CD14-positive monocyte (primary cell): ENCODE data around the gene SALL4. TPM values are rescaled to one million over a fixed set of nuclear protein-coding genes. Genes with fewer than 3 reads are reported as not detected.
A peak's percentile ranks its signal among the peaks of the same experiment; 100 is the strongest.
"Not testable (repeated sequence)": the region's sequence is repeated elsewhere in the genome, so short reads cannot be mapped to it uniquely, and the experiment has no call there.

ENCODE experiments used
- DNase-seq, 3 donors: peaks; one replicate each; pipeline ENCODE4 v3.0.0-alpha.2; 2011 to 2022
- H2AFZ ChIP-seq: 2 replicates; pipeline ENCODE4 v1.6.0; 2012; ENCODE audit warnings: mild to moderate bottlenecking, low read depth, low read length, inconsistent platforms; ENCODE audit not compliant: insufficient read depth, poor library complexity, severe bottlenecking
- H3K27ac ChIP-seq, 2 donors: 1 replicate in 1 of 2; 2 replicates in 1 of 2; pipeline ENCODE4 v1.5.1; 2012 to 2013; ENCODE audit warnings: low read length in 2 of 2, control low read depth in 1 of 2, inconsistent platforms in 1 of 2, low read depth in 1 of 2, mild to moderate bottlenecking in 1 of 2
- H3K27me3 ChIP-seq, 2 donors: one replicate each; pipeline versions ENCODE4 v1.6.0 to v1.6.1; 2011 to 2013; ENCODE audit warnings: low read length in 2 of 2; ENCODE audit not compliant: control insufficient read depth in 2 of 2, insufficient read depth in 2 of 2
- H3K36me3 ChIP-seq, 2 donors: replicated peaks in 1 of 2; 1 replicate in 1 of 2; 2 replicates in 1 of 2; pipeline versions ENCODE4 v1.5.1 to v1.6.1; 2012 to 2013; ENCODE audit warnings: low read length in 2 of 2, control low read depth in 1 of 2, inconsistent platforms in 1 of 2, mild to moderate bottlenecking in 1 of 2; ENCODE audit not compliant: insufficient read depth in 2 of 2, control insufficient read depth in 1 of 2
- H3K4me1 ChIP-seq, 2 donors: 1 replicate in 1 of 2; 2 replicates in 1 of 2; pipeline versions ENCODE4 v1.5.1 to v1.6.1; 2012 to 2013; ENCODE audit warnings: low read length in 2 of 2, control low read depth in 1 of 2, inconsistent platforms in 1 of 2, mild to moderate bottlenecking in 1 of 2, moderate library complexity in 1 of 2; ENCODE audit not compliant: insufficient read depth in 2 of 2, control insufficient read depth in 1 of 2
- H3K4me2 ChIP-seq: replicated peaks from 2 replicates; pipeline ENCODE3; 2012; ENCODE audit warnings: low read length, moderate library complexity, mild to moderate bottlenecking; ENCODE audit not compliant: poor library complexity, severe bottlenecking; ENCODE audit errors: extremely low read depth
- H3K4me3 ChIP-seq, 3 experiments: fragments of 200-600 bp in 1 of 3; sonication (generic) in 1 of 3; replicated peaks in 1 of 3; 1 replicate in 2 of 3; 2 replicates in 1 of 3; pipeline ENCODE4 v1.5.1; 2011 to 2013; ENCODE audit warnings: low read length in 3 of 3, mild to moderate bottlenecking in 3 of 3, control low read depth in 2 of 3, low read depth in 2 of 3, inconsistent platforms in 1 of 3, moderate library complexity in 1 of 3
- H3K79me2 ChIP-seq: 2 replicates; pipeline ENCODE4 v1.6.0; 2012; ENCODE audit warnings: mild to moderate bottlenecking, control low read depth, inconsistent platforms, low read length, moderate library complexity; ENCODE audit not compliant: insufficient read depth
- H3K9ac ChIP-seq: 2 replicates; pipeline ENCODE4 v1.6.0; 2017; ENCODE audit warnings: low read length, mild to moderate bottlenecking; ENCODE audit not compliant: insufficient read depth, poor library complexity, severe bottlenecking
- H3K9me3 ChIP-seq, 2 donors: replicated peaks in 1 of 2; 1 replicate in 1 of 2; 2 replicates in 1 of 2; pipeline versions ENCODE4 v1.5.1 to v1.6.1; 2012 to 2013; ENCODE audit warnings: low read length in 2 of 2, control low read depth in 1 of 2; ENCODE audit not compliant: control insufficient read depth in 1 of 2, insufficient read depth in 1 of 2
- H4K20me1 ChIP-seq: 2 replicates; pipeline ENCODE4 v1.6.0; 2012; ENCODE audit warnings: mild to moderate bottlenecking, low read length, control low read depth, moderate library complexity; ENCODE audit not compliant: insufficient read depth
- H3K27ac Mint-ChIP-seq, 7 donors: one replicate each; pipeline ENCODE4 v1.8.0; 2020; ENCODE audit warnings: mild to moderate bottlenecking in 7 of 7, mixed read lengths in 7 of 7, moderate library complexity in 6 of 7, inconsistent platforms in 2 of 7
- H3K27me3 Mint-ChIP-seq, 3 donors: one replicate each; pipeline ENCODE4 v1.8.0; 2021 to 2022; ENCODE audit warnings: low read depth in 3 of 3, mild to moderate bottlenecking in 3 of 3, mixed read lengths in 3 of 3, moderate library complexity in 3 of 3, inconsistent platforms in 1 of 3
- H3K36me3 Mint-ChIP-seq, 2 donors: one replicate each; pipeline ENCODE4 v1.8.0; 2020; ENCODE audit warnings: mixed read lengths in 2 of 2, inconsistent platforms in 1 of 2, mild to moderate bottlenecking in 1 of 2
- H3K4me1 Mint-ChIP-seq: one replicate; pipeline ENCODE4 v1.8.0; 2020; ENCODE audit warnings: mild to moderate bottlenecking, mixed read lengths
- H3K4me3 Mint-ChIP-seq, 2 donors: one replicate each; pipeline ENCODE4 v1.8.0; 2020; ENCODE audit warnings: mild to moderate bottlenecking in 2 of 2, mixed read lengths in 2 of 2, moderate library complexity in 1 of 2
- H3K9me3 Mint-ChIP-seq, 7 donors: one replicate each; pipeline ENCODE4 v1.8.0; 2020 to 2022; ENCODE audit warnings: mixed read lengths in 7 of 7, mild to moderate bottlenecking in 6 of 7, moderate library complexity in 6 of 7, inconsistent platforms in 2 of 7
- WGBS: methylation state at CpG from one replicate; pipeline ENCODE4 v1.1.5; 2013; ENCODE audit warnings: missing lambda C conversion rate; ENCODE audit not compliant: insufficient coverage; 5-methylcytosine and 5-hydroxymethylcytosine counted together
- intact Hi-C, 2 donors: fragments of 100-400 bp; cut with micrococcal nuclease; formaldehyde crosslinking; loops; one replicate each; pipeline versions ENCODE4 v1.15.0 to v1.15.1; 2023
- polyA plus RNA-seq, 3 donors: library from polyadenylated mRNA; depleted of rRNA in 1 of 3; unstranded in 2 of 3; stranded (reverse) in 1 of 3; fragments of 300-500 nt in 2 of 3; fragments of >200 nt in 1 of 3; fragmentation: Illumina TruSeq in 2 of 3; gene quantifications; 1 replicate in 2 of 3; 2 replicates in 1 of 3; pipeline ENCODE4 v1.2.3, GENCODE V29; 2012 to 2021
- TF ChIP-seq, protein P1 (sequence below): fragments of 200-600 bp; IDR thresholded peaks from one replicate; pipeline ENCODE4 v1.8.0; 2022; ENCODE audit warnings: antibody characterized with exemption, mild to moderate bottlenecking

The SALL4 gene
- polyA plus RNA-seq, 3 donors = 0.07 TPM; not detected in 2

- 93% methylated on average over 10 of the region's 10 CpGs for WGBS
- no peaks in the 10 kb centered on the region for H3K79me2 ChIP-seq
- H3K27me3 ChIP-seq = no peaks in the 10 kb centered on the region
- Mint-ChIP-seq H3K9me3 (peaks cover 0 to 7% (median 0%) of the 10 kb centered on the region in 7 donors), H3K27me3 (peaks cover 1 to 9% (median 4%) of the 10 kb centered on the region in 3 donors), H3K36me3 (no peaks in the 10 kb centered on the region), H3K4me3 (no peak overlapping the region), H3K27ac (no peak overlapping the region), H3K4me1 (no peaks in the 10 kb centered on the region)
- H3K9me3 ChIP-seq = no peaks in the 10 kb centered on the region
- DNase-seq = no peak
- peak overlapping the region; percentile 21 for H2AFZ ChIP-seq
- H3K9ac ChIP-seq = no peak overlapping the region
- H3K4me2 ChIP-seq = no peak overlapping the region
- H3K36me3 ChIP-seq = no peaks in the 10 kb centered on the region
- no peak overlapping the region for H3K4me3 ChIP-seq
- TF ChIP-seq, protein P1, sequence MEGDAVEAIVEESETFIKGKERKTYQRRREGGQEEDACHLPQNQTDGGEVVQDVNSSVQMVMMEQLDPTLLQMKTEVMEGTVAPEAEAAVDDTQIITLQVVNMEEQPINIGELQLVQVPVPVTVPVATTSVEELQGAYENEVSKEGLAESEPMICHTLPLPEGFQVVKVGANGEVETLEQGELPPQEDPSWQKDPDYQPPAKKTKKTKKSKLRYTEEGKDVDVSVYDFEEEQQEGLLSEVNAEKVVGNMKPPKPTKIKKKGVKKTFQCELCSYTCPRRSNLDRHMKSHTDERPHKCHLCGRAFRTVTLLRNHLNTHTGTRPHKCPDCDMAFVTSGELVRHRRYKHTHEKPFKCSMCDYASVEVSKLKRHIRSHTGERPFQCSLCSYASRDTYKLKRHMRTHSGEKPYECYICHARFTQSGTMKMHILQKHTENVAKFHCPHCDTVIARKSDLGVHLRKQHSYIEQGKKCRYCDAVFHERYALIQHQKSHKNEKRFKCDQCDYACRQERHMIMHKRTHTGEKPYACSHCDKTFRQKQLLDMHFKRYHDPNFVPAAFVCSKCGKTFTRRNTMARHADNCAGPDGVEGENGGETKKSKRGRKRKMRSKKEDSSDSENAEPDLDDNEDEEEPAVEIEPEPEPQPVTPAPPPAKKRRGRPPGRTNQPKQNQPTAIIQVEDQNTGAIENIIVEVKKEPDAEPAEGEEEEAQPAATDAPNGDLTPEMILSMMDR = no peak
- intact Hi-C loops = no loop called here
- no peaks in the 10 kb centered on the region for H3K4me1 ChIP-seq
- H3K27ac ChIP-seq = no peak overlapping the region
- no peaks in the 10 kb centered on the region for H4K20me1 ChIP-seq
Measured at GRCh38 chr20:51757226-51757625, 45.1 kb downstream of the SALL4 start.

DNA sequence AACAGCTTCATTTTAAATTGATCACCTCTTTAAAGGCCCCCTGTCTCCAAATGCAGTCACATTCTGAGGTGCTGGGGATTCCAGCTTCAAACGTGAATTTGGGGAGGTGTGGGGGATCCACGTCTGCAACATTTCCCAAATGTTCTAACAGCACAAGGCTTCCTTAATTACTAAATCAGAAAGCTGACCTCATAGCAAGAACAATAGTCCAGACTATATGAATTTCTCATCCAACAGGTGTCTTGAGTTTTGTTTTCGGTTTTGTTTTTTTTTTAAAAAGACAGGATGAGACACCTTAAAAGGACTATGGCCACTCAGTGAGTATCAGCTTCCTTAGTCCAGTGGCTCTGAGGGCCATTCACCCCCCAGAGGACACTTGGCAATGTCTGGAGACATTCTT lies 45.7 kb downstream of the SALL4 start:
- Mint-ChIP-seq H3K36me3 (no peaks in the 10 kb centered on the region), H3K4me1 (no peaks in the 10 kb centered on the region), H3K27me3 (peaks cover 1 to 7% (median 4%) of the 10 kb centered on the region in 3 donors), H3K4me3 (no peak overlapping the region), H3K9me3 (peaks cover 0 to 6% (median 0%) of the 10 kb centered on the region in 7 donors), H3K27ac (peak overlapping the region in 1 of 7 donors; percentile 42)
- intact Hi-C loops = no loop called here
- no peak overlapping the region for H3K4me3 ChIP-seq
- TF ChIP-seq, protein P1 = no peak
- no peaks in the 10 kb centered on the region for H3K79me2 ChIP-seq
- no peak overlapping the region for H3K27ac ChIP-seq
- no CpG with 5 or more reads among the region's 3 CpGs for WGBS
- no peak overlapping the region for H2AFZ ChIP-seq
- no peaks in the 10 kb centered on the region for H3K4me1 ChIP-seq
- H3K9ac ChIP-seq = no peak overlapping the region
- no peaks in the 10 kb centered on the region for H3K36me3 ChIP-seq
- H3K4me2 ChIP-seq = no peak overlapping the region
- DNase-seq = no peak
- H3K9me3 ChIP-seq = no peaks in the 10 kb centered on the region
- no peaks in the 10 kb centered on the region for H4K20me1 ChIP-seq
- no peaks in the 10 kb centered on the region for H3K27me3 ChIP-seq

DNA sequence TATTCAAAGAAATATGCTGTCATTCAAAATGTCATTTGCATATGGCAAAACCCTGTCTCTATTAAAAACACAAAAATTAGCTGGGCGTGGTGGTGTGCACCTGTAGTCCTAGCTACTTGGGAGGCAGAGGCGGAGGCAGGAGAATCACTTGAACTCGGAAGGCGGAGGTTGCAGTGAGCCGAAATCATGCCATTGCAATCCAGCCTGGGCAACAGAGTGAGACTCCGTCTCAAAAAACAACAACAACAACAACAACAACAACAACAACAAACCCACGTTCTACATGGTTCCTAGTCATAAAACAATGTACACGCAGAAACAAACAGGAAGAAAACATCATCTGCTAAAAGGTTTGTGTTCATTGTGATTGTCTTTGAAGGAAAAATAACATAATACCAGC lies 49.1 kb downstream of the SALL4 start:
- not testable (repeated sequence) for H3K9me3 ChIP-seq

More for the DNA sequence above, 49.1 kb downstream of the SALL4 start:
- H4K20me1 ChIP-seq, H3K9ac ChIP-seq, H2AFZ ChIP-seq, H3K4me1 Mint-ChIP-seq, H3K27me3 Mint-ChIP-seq, H3K4me2 ChIP-seq, DNase-seq, intact Hi-C loops, H3K4me1 ChIP-seq, H3K79me2 ChIP-seq, H3K4me3 Mint-ChIP-seq, H3K4me3 ChIP-seq, H3K36me3 ChIP-seq, H3K36me3 Mint-ChIP-seq, H3K9me3 Mint-ChIP-seq, H3K27me3 ChIP-seq, H3K27ac Mint-ChIP-seq, H3K27ac ChIP-seq: not testable (repeated sequence)
- WGBS = 93% methylated on average over 6 of the region's 8 CpGs
